Inflammatory macrophage (primary cell): Measurements from ENCODE around the gene WRAP73.

Experiments
- DNase-seq, 2 donors: peaks; one replicate each; pipeline ENCODE4 v3.0.0-alpha.2; 2020 to 2022

The WRAP73 gene

DNA sequence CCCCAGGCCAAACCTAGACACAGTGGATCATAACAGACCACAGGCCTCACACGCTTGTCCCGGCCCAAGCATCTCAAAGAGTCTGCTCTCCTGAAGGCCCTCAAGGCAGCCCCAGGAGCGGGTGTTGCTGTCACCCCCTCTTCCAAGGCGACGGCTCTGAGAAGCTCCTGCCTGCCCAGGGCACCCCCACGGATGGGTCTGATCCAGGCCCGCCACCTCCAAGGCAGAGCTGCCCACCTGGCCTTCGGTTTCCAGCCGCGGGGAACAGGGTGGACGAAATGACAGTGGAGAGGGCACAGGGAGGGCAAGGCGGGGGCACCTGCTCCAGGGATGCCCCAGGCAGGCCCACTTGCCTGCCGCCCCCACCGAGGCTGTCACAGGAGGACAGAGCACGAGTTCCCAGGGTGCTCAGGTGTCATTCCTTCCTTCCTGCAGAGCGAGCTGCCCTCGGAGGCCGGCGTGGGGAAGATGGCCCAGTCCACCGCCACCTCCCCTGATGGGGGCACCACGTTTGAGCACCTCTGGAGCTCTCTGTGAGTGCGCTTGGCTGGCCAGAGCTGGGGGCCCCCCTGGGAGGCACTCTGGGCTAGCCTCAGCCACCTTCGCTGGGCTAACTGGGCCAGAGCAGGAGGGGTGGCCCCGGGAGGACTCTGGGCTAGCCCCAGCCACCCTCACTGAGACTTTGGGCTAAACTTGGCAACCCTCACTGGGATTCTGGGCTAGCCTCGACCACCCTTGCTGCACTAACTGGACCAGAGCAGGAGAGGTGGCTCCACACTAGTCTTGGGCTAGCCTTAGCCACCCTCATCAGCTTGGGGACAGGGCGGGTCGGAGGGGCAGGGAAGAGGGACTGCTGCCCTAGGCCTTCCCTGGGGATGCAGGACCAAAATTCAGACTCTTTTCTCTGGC, 32.2 kb upstream of the WRAP73 start:
- DNase-seq, result no peak

- no peak for DNase-seq
Measured at GRCh38 chr1:3681231-3681897, 31.5 kb upstream of the WRAP73 start.

DNA sequence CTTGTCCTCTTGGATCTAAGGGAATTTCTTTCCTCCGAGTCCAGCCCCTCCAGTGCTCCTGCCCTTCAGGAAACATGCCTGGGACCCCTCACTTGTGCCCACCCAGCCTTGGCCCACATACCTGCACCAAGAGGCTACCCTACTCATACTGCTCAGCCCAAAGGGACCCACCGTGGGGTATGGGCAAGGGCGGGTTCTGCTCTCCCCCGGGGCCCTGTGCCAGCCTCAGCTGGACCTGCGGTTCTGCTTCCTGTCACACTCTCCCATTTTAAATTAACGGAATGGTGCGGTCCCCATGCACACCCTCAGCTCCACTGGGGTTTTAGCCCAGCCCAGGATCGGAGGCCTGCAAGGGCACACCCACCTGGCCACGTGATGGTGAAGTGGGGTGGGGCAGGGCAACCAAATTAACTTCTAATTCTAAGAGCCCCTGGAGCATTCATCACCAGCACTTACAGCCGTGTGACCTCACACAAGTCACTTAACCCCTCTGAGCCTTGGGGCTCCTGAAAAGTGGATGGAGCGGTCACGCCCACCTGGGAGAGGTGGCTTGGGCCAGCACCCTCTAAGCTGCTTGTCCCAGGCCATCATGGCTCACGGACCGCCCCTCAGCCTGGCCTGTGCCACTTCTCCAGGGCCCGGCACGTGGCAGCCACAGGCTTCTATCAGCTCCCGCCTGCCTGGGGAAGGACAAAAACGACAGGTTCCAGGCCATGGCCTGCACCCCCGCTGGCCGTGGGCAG, 30.8 kb upstream of the WRAP73 start:
- no peak for DNase-seq

DNA sequence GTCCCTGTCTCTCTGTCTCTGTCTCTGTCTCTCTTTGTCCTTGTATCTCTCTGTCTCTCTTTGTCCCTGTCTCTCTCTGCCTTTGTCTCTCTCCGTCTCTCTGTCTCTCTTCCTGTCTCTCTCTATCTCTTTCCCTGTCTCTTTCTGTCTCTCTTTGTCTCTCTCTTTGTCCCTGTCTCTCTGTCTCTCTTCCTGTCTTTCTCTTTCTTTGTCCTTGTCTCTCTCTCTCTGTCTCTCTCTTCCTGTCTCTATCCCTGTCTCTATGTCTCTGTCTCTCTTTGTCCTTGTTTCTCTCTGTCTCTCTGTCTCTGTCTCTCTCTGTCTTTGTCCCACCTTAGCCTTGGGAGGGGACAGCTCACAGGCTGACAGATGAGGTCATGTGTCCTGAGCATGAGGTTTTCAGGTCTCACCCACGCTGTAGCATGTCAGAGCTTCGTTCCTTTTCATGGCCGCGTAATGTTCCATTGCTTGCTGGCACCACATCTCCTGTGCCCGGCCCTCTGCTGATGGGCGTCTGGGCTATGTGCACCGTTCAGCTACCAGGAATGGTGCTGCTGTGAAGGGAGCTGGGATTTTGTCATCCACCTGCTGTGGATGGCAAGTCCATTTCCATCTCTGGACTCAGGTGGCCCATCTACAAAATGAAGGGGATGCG, 30.0 kb upstream of the WRAP73 start:
- no peak for DNase-seq

GRCh38 chr1:3679098-3679555, 29.2 kb upstream of the WRAP73 start:
- DNase-seq, result peak in 1 of 2 donors; percentile 31

DNA sequence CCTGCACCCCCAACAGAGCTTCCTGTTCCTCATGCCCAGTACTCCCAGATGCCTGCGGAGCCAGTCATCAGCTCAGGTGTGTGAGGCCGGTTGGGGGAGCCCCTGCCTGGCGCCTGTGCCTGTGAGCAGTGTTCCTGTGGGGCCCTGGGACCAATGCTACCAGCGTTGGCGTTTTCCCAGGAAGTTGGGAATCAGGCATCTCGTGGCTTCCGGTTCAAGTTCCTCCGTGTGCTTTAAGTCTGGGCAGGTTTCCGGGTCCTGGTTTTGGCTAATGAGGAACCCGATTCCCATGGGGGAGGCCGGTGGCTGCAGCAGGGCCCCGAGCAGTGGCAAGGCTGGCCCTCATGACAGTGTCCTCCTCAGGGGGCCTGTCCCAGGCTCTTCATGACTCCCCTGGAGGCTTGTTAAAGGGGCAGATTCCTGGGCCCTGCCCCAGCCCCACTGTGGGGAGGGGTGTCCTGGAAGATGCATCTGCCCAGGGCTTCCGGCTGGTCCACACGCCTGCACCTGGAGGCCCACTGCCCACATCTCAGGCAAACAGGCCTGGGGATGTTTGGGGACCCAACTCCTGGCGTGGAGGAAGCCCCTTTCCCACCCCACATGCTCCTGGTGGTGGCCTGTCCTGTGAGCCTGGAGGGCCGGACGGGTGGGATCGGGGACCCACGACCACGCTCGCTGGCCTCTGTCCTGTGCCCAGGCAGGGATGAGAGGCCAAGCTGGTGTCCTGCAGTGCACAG, 28.6 kb upstream of the WRAP73 start:
- DNase-seq, result peak; percentile 24 to 41

GRCh38 chr1:3677484-3677883, 27.6 kb upstream of the WRAP73 start:
- peak; percentile 76 to 81 for DNase-seq

- DNase-seq, result peak in 1 of 2 donors; percentile 11
Measured at GRCh38 chr1:3676581-3677470, 26.9 kb upstream of the WRAP73 start.

DNA sequence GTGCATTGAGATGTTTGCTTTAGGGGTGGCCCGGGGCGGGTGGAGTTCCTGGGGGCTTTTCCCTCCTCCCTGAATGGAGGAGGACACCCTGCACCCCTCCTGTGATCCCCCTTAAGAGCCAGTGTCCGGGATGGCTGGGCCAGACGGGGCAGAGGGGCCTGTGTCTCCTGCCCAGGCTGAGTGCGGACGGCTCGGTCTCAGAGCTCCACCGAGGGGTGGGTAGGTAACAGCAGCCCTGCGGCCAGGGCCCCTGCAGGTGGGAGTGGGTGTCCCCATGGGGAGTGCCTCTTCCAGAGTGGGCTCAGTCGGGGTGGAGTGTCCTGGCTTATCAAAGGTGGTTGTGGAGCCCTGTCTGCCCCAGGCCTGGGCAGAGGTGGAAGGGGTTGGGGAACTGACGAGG, 25.5 kb upstream of the WRAP73 start:
- no peak for DNase-seq

- no peak for DNase-seq
Measured at GRCh38 chr1:3674100-3675094, 24.5 kb upstream of the WRAP73 start.

- DNase-seq, result no peak
Measured at GRCh38 chr1:3673381-3674099, 23.6 kb upstream of the WRAP73 start.

DNA sequence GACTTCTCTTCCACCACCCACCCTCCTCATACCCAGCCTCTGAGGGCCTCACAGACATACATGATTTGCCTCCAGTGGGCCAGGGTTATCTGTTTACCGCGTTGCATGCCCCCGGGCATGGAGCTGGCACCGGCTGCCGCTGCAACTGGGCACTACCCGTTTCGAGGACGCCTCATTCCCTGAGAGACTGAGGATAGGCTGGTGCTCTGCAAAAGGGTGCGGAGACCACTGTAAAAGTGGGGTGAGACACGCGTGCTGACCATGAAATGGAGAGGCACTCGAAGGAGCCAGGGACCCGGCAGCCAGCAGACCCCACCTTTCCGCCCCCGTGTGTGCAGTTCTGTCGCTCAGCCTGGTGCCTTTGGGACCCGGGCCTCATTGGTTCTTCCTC, 23.1 kb upstream of the WRAP73 start:
- no peak for DNase-seq

GRCh38 chr1:3672231-3672970, 22.5 kb upstream of the WRAP73 start:
- no peak for DNase-seq

DNA sequence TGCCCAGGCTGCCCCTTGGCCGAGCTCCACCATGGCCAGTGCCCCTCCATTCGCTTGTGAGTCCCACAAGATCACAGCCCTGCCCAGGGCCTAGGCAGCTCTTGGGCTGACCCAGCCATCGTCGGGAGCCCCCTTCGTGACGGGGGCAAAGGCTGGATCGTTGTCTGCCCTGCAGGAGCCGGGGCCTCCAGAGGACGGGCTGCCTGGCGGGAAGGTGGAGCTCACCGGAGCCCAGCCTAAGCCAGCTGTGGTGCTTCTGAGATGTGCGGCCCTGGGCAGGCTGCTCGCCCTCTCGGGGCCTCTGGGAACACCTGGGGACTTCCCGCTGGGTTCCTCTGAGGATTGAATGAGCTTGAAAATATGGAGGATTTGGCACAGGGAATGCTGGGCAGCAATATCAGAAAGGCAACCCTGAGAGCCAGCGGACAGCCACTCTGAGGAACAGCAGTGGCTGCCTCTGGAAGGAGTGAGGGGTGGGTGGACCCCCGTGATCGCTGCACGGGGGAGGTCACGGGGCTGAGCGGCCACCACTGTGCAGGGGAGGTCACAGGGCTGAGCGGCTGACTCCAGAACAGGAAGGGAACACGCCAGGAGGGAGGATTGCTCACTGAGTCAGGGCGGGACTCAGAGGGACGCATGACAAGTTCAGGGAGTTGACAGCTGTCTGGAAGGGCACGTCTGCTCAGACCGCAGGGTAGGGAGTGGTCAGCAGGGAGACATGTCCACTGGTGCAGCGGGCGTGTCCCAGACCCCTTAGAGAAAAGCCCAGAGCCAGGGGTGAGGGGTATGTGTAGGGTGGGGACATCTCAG, 21.7 kb upstream of the WRAP73 start:
- DNase-seq, result peak; percentile 39 to 68

DNA sequence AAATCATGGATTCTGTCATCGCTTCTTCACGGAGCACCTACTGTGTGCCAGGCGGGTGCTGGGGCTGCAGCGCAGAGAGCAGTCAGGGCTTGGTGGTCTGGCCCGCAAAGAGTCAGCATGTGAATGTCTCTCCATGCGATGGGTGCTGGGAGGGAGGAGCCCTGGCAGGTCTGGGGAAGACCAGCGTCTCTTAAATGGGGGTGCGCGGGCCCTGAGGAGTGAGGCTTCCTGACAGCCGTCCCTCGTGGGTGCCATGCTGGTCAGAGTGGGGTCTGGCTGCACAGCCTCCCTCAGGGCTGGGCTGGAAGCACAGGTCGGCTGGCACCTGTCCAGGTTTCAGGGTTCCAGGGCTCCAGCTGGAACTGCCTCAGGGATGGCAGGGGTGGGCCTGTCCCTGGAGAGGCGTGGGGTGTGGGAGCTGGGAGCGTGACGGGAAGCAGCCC, 20.9 kb upstream of the WRAP73 start:
- no peak for DNase-seq

DNA sequence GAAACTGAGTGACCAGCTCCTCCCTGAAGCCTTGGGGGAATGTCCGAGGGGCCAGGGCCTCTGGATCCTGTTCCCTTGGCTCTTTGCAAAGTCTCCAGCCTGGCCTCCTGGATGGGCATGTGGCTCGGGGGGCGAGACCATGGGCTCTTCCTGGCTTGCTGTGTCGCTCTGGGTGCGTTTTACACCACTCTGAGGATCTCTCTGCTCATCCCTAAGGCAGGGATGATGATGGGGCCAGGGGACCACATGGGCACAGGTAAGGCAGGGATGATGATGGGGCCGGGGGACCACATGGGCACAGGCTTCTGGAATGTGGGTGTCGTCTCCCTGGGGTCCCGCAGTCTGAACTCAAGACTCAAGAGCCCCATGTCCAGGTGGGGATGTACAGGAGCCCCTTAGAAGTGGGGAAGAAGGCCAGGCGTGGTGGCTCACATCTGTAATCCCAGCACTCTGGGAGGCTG, 20.1 kb upstream of the WRAP73 start:
- DNase-seq, result no peak

GRCh38 chr1:3669421-3669821, 19.5 kb upstream of the WRAP73 start:
- no peak for DNase-seq
